Measurements from ENCODE around the gene GKN2.

The GKN2 gene

GRCh38 chr2:68931149-68931711 lies 21.5 kb downstream of the GKN2 start:
- DNase-seq (ENCODE audit: low read depth in 1 of 2, low spot score in 1 of 2) = no peak
- in situ Hi-C loops (cut with HindIII; ENCODE audit: low pct_unique_long_range_greater_than_20kb, low sequenced_read_pairs) = no loop called here
- no peak for TF ChIP-seq JUND (IDR thresholded peaks at IDR 0.05; ENCODE audit: low read depth)

GRCh38 chr2:68926796-68927195 lies 25.9 kb downstream of the GKN2 start:
- TF ChIP-seq JUND (IDR thresholded peaks at IDR 0.05; ENCODE audit: low read depth) = no peak
- in situ Hi-C loops (cut with HindIII; ENCODE audit: low pct_unique_long_range_greater_than_20kb, low sequenced_read_pairs) = no loop called here
- no peak for DNase-seq (ENCODE audit: low read depth in 1 of 2, low spot score in 1 of 2)

GRCh38 chr2:68925295-68925896 lies 27.3 kb downstream of the GKN2 start:
- in situ Hi-C loops (cut with HindIII; ENCODE audit: low pct_unique_long_range_greater_than_20kb, low sequenced_read_pairs) = no loop called here
- no peak for TF ChIP-seq JUND (IDR thresholded peaks at IDR 0.05; ENCODE audit: low read depth)
- DNase-seq (ENCODE audit: low read depth in 1 of 2, low spot score in 1 of 2) = peak; percentile 41 to 63

DNA sequence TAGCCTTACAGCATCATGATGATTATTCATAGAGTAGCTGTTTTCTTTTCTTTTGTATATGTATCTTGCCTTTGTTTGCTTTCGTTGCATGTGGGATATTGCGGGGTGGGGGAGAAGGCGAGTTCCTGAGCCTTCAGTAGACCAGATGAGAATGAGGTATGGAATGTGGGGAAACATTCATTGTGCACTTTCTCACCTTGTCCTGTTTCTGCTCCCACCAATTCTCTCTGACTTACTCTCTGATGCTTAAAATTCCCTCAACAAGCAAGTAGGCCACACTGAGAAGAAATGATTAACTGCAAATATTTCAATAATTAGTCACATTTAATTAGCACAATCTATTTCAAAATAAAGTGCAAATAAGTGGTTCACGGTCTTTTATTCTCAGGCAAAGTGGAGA lies 31.0 kb downstream of the GKN2 start:
- DNase-seq (ENCODE audit: low read depth in 1 of 2, low spot score in 1 of 2) = no peak
- TF ChIP-seq JUND (IDR thresholded peaks at IDR 0.05; ENCODE audit: low read depth) = no peak
- in situ Hi-C loops (cut with HindIII; ENCODE audit: low pct_unique_long_range_greater_than_20kb, low sequenced_read_pairs) = no loop called here

DNA sequence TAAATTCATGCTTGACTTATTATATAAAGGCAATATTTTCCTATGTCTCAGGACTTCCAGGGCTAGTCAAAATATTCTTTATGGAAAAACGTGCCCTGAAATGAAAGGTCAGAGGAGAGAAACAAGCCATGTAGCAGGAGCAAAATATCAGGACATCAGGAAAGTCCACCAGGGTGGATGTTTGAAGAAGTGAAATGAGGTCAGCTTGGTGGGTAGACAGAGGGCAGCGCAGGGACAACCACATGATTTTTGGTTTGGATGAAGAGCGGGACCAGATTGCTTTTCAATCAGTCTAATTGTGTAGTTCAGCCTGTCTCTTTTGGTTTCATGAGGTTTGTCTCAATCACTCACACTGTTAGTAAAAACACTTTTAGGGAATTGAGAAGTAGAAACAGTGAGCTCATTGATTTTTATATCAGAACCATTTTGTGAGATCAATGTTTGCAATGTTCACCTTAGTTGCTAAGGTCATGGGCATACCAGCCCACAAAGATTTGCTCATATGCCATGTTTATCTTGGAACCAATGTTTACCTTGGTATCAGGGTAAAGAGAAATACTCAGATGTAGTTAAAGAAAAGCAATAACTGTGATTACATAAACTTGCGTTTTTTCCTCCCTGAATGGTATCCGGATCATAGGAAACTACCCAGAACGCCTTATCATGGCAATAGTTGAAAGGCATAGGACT lies 32.1 kb downstream of the GKN2 start:
- no peak for DNase-seq (ENCODE audit: low read depth in 1 of 2, low spot score in 1 of 2)
- in situ Hi-C loops (cut with HindIII; ENCODE audit: low pct_unique_long_range_greater_than_20kb, low sequenced_read_pairs) = no loop called here
- TF ChIP-seq JUND (IDR thresholded peaks at IDR 0.05; ENCODE audit: low read depth) = no peak

DNA sequence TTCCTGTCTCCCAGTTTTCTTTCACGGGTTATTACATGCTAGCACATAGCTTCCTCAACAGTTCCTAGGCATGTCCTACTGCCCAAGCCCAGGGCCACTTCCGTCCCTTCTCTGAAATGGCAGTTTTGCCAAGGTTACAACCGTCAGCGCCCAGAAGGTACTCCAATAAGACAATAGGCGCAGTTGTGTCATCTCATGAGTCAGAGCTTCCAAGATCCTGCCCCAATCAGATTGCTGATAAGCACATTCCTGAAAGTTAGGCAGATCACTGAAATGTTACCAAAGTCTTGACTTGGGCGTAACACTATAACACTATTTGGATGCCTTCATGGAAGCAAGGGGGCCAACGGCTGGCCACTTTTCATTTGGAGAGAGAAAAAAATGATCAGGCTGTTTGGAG lies 34.2 kb downstream of the GKN2 start:
- in situ Hi-C loops (cut with HindIII; ENCODE audit: low pct_unique_long_range_greater_than_20kb, low sequenced_read_pairs) = no loop called here
- no peak for DNase-seq (ENCODE audit: low read depth in 1 of 2, low spot score in 1 of 2)
- no peak for TF ChIP-seq JUND (IDR thresholded peaks at IDR 0.05; ENCODE audit: low read depth)

- no peak for TF ChIP-seq JUND (IDR thresholded peaks at IDR 0.05; ENCODE audit: low read depth)
- no peak for DNase-seq (ENCODE audit: low read depth in 1 of 2, low spot score in 1 of 2)
- in situ Hi-C loops (cut with HindIII; ENCODE audit: low pct_unique_long_range_greater_than_20kb, low sequenced_read_pairs) = no loop called here
Observed at GRCh38 chr2:68917034-68917718, 35.5 kb downstream of the GKN2 start.

DNA sequence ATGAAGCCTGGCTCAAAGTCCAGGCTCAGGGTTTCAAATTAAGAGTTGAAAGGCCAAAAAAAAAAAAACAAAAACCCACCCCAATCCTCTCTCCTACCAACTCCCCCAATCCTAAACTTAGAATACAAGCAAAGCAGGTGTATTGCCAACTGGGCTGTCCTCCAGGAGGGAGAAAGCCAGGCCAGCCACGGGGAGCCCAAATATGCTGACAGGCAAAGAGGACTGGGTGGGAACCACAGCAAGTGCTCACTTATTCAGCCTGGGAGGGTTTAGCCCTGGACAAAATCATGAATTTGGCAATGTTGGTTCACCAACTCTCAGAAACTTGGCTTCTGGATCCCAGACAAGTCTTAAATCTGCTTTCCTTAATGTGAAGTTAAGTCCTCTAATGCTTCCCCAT lies 36.5 kb downstream of the GKN2 start:
- no peak for TF ChIP-seq JUND (IDR thresholded peaks at IDR 0.05; ENCODE audit: low read depth)
- DNase-seq (ENCODE audit: low read depth in 1 of 2, low spot score in 1 of 2) = no peak
- in situ Hi-C loops (cut with HindIII; ENCODE audit: low pct_unique_long_range_greater_than_20kb, low sequenced_read_pairs) = no loop called here

DNA sequence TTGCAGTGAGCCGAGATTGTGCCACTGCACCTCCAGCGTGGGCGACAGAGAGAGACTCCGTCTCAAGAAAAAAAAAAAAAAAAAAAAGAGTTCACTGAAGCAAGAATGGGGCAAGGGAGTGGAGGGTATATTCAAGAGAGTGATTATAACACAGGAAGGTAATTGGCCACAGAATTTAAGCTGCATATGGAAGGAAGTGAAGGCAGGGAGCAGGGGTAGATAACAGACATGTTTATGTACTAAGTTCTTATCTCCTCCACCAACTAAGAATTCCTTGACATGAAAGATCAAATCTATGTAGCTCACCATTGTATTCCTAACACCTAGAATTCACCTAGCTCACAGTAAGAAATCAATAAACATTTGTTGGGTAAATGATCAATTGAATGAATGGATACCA lies 37.3 kb downstream of the GKN2 start:
- in situ Hi-C loops (cut with HindIII; ENCODE audit: low pct_unique_long_range_greater_than_20kb, low sequenced_read_pairs) = no loop called here
- no peak for DNase-seq (ENCODE audit: low read depth in 1 of 2, low spot score in 1 of 2)
- TF ChIP-seq JUND (IDR thresholded peaks at IDR 0.05; ENCODE audit: low read depth) = no peak

GRCh38 chr2:68913359-68913758 lies 39.3 kb downstream of the GKN2 start:
- TF ChIP-seq JUND (IDR thresholded peaks at IDR 0.05; ENCODE audit: low read depth) = no peak
- in situ Hi-C loops (cut with HindIII; ENCODE audit: low pct_unique_long_range_greater_than_20kb, low sequenced_read_pairs) = no loop called here
- DNase-seq (ENCODE audit: low read depth in 1 of 2, low spot score in 1 of 2) = no peak

DNA sequence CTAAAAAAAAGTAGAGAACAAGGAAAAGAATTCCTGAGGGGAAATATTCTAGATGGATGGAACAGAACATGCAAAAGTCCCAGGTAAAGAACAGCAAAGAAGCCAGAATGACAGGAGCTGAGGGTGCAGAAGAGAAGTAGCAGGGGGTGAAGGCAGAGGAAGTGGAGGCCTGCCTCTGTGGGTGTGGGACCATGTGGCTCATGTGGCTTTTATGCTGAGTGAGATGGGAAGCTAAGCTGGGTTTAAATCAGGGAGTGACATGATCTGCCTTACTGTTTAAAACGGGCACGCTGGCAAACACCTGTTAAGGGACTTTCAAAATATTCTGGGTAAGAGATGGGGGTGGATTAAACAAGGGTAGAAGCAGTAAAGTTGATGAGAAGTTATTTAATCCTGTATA lies 40.0 kb downstream of the GKN2 start:
- no peak for TF ChIP-seq JUND (IDR thresholded peaks at IDR 0.05; ENCODE audit: low read depth)
- in situ Hi-C loops (cut with HindIII; ENCODE audit: low pct_unique_long_range_greater_than_20kb, low sequenced_read_pairs) = no loop called here
- DNase-seq (ENCODE audit: low read depth in 1 of 2, low spot score in 1 of 2) = no peak

GRCh38 chr2:68912111-68912510 lies 40.6 kb downstream of the GKN2 start:
- TF ChIP-seq JUND (IDR thresholded peaks at IDR 0.05; ENCODE audit: low read depth) = no peak
- in situ Hi-C loops (cut with HindIII; ENCODE audit: low pct_unique_long_range_greater_than_20kb, low sequenced_read_pairs) = no loop called here
- DNase-seq (ENCODE audit: low read depth in 1 of 2, low spot score in 1 of 2) = no peak

GRCh38 chr2:68911709-68912108 lies 41.0 kb downstream of the GKN2 start:
- DNase-seq (ENCODE audit: low read depth in 1 of 2, low spot score in 1 of 2) = no peak
- in situ Hi-C loops (cut with HindIII; ENCODE audit: low pct_unique_long_range_greater_than_20kb, low sequenced_read_pairs) = no loop called here

More at GRCh38 chr2:68911709-68912108, 41.0 kb downstream of the GKN2 start:
- no peak for TF ChIP-seq JUND (IDR thresholded peaks at IDR 0.05; ENCODE audit: low read depth)
